Dermis lymphatic vessel endothelial cell (primary cell): ENCODE results near the gene RPS4Y1. TPM values are rescaled to one million over a fixed set of nuclear protein-coding genes. Genes with fewer than 3 reads are reported as not detected.

Experiments used
- total RNA-seq: library from RNA; depleted of rRNA; stranded (reverse); fragments of >200 nt; gene quantifications from 2 replicates; pipeline ENCODE4 v1.2.1, GENCODE V29; 2014

RPS4Y1 gene
- 360 TPM in 1 of 2 replicates, not detected in the other for total RNA-seq

DNA sequence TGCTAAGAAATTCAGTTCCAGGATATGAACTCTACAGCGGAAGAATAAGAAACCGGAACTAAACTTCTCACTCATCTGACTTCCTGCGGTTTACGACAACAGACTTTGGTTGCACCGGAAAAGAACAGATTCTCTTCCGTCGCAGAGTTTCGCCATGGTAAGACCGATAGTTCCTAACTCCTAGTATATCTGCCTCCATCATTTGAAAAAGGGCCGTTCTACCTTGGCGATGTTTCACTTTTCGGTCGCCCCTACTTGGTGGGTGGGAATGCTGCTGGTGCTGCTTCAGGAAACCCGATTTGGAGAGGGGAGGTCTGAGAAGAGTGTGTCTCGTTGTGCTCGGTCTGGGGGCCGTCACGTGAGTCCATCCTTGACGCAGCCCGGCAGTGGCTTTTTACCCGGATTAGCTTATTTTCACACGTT is at the start of gene RPS4Y1:
RPS4Y1 (plus strand) TSS at position 132 of the 423 bp plus-strand sequence; CDS start at position 155, 23 bp downstream.

Other genes starting within 250 kb of the RPS4Y1 start
- gene SRY, start 53.9 kb upstream of the RPS4Y1 start, total RNA-seq = not detected in 2 replicates
- gene ZFY, start 93.8 kb downstream of the RPS4Y1 start, total RNA-seq = 18.0 TPM in 1 of 2 replicates, not detected in the other